Esophagus muscularis mucosa (tissue), 4 donors: ENCODE data around the gene GJC2.

Experiments used
- EP300 ChIP-seq: sonication (generic); formaldehyde crosslinking; IDR thresholded peaks from one replicate; pipeline ENCODE4 v1.6.1; 2017; ENCODE audit warnings: antibody characterized with exemption
- POLR2A ChIP-seq: fragments of 450-650 bp; IDR thresholded peaks from one replicate; pipeline ENCODE4 v1.6.1; 2017; ENCODE audit warnings: antibody characterized with exemption, moderate library complexity, mild to moderate bottlenecking, low read depth
- POLR2AphosphoS5 ChIP-seq, 2 donors: sonication (generic); formaldehyde crosslinking; IDR thresholded peaks; one replicate each; pipeline ENCODE4 v1.6.1; 2017; ENCODE audit warnings: antibody characterized with exemption in 2 of 2
- TF ChIP-seq, protein P1 (sequence below), 3 experiments: fragments of 200-600 bp in 2 of 3; fragments of 450-650 bp in 1 of 3; sonication (generic) in 2 of 3; IDR thresholded peaks; one replicate each; pipeline ENCODE4 v1.5.1; 2017 to 2019; ENCODE audit warnings: antibody characterized with exemption in 3 of 3, mild to moderate bottlenecking in 2 of 3, moderate library complexity in 1 of 3

DNA sequence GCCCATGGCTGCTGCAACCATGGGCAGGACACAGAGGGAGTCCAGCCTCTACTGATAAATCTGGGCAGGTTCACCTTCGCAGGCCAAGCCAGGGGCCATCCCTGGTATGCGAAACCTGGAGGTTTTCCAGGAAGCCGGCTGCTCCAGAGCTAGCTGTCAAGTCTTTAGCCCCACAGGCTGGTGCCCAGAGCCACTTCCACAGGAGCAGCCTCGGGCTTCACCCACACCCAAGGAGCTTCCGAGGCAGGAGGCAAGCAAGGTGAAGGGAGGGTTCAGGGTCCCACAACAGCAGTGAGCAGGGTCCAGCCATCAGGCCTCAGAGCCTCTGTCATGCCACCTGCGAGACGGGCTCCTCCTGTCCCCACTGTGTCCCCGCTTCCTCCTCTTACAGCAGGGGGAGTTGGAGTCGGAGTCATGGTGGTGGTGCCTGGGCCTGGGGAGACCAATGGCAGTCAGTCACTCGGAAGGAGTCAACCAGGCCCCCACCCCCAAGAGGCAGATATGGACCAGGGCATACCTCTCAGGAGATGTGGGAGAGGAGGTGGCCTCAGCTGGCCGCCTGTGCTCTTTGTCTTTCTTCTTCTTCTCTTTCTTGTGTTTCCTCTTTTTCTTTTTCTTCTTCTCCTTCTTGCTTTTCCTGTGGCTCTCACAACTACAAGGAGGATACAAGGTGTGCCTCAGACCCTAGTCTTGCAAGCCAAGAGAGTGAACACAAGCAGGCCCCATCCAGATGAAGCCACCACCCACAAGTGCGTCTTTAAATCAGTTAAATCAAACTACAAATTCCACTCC lies 48.7 kb upstream of the GJC2 start:
- TF ChIP-seq, protein P1, sequence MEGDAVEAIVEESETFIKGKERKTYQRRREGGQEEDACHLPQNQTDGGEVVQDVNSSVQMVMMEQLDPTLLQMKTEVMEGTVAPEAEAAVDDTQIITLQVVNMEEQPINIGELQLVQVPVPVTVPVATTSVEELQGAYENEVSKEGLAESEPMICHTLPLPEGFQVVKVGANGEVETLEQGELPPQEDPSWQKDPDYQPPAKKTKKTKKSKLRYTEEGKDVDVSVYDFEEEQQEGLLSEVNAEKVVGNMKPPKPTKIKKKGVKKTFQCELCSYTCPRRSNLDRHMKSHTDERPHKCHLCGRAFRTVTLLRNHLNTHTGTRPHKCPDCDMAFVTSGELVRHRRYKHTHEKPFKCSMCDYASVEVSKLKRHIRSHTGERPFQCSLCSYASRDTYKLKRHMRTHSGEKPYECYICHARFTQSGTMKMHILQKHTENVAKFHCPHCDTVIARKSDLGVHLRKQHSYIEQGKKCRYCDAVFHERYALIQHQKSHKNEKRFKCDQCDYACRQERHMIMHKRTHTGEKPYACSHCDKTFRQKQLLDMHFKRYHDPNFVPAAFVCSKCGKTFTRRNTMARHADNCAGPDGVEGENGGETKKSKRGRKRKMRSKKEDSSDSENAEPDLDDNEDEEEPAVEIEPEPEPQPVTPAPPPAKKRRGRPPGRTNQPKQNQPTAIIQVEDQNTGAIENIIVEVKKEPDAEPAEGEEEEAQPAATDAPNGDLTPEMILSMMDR (IDR thresholded peaks at IDR 0.05) = no peak
- no peak for TF ChIP-seq EP300
- TF ChIP-seq POLR2A = no peak
- TF ChIP-seq POLR2AphosphoS5 (IDR thresholded peaks at IDR 0.05) = no peak
